GM23338 (cell line): ENCODE measurements around the gene PIK3AP1. TPM values are rescaled to one million over a fixed set of nuclear protein-coding genes. Genes with fewer than 3 reads are reported as not detected.
"Not testable (repeated sequence)": the region's sequence is repeated elsewhere in the genome, so short reads cannot be mapped to it uniquely, and the experiment has no call there.

Experiments used
- ATAC-seq: fragments of 200-7000 bp; cut with Tn5 transposase; 3 replicates; pipeline ENCODE4 v1.9.1; 2020
- DNase-seq: peaks from one replicate; pipeline ENCODE4 v3.0.0-alpha.2; 2015; ENCODE audit warnings: low spot score
- H2AFZ ChIP-seq: fragments of 200-600 bp; sonication (generic); 2 replicates; pipeline ENCODE4 v1.8.0; 2016; ENCODE audit warnings: antibody characterized with exemption, mild to moderate bottlenecking, moderate library complexity
- H3F3A ChIP-seq: fragments of 200-600 bp; sonication (generic); replicated peaks from 2 replicates; pipeline ENCODE4 v1.8.0; 2017; ENCODE audit warnings: antibody characterized with exemption, mixed run types, low read depth
- H3K27ac ChIP-seq: fragments of 200-600 bp; sonication (generic); 2 replicates; pipeline ENCODE4 v1.6.1; 2016; ENCODE audit warnings: low read depth
- H3K27me3 ChIP-seq: fragments of 200-600 bp; sonication (generic); 2 replicates; pipeline ENCODE4 v1.8.0; 2016; ENCODE audit warnings: mild to moderate bottlenecking, mixed run types, moderate library complexity; ENCODE audit not compliant: insufficient read depth
- H3K36me3 ChIP-seq: fragments of 200-600 bp; sonication (generic); 2 replicates; pipeline ENCODE4 v1.8.0; 2016; ENCODE audit warnings: mild to moderate bottlenecking; ENCODE audit not compliant: insufficient read depth
- H3K4me1 ChIP-seq: fragments of 200-600 bp; sonication (generic); 2 replicates; pipeline ENCODE4 v1.8.0; 2016; ENCODE audit warnings: mild to moderate bottlenecking, moderate library complexity; ENCODE audit not compliant: insufficient read depth
- H3K4me2 ChIP-seq: fragments of 200-600 bp; sonication (generic); 2 replicates; pipeline ENCODE4 v1.7.1; 2017; ENCODE audit warnings: mixed run types
- H3K4me3 ChIP-seq: fragments of 200-600 bp; sonication (generic); 2 replicates; pipeline ENCODE4 v1.6.1; 2016; ENCODE audit warnings: mixed run types
- H3K79me2 ChIP-seq: fragments of 200-600 bp; sonication (generic); replicated peaks from 2 replicates; pipeline ENCODE4 v1.8.0; 2017; ENCODE audit warnings: mild to moderate bottlenecking; ENCODE audit not compliant: insufficient read depth
- H3K9me2 ChIP-seq: fragments of 200-600 bp; sonication (generic); 2 replicates; pipeline ENCODE4 v1.8.0; 2017; ENCODE audit not compliant: insufficient read depth
- H4K20me1 ChIP-seq: fragments of 200-600 bp; sonication (generic); replicated peaks from 2 replicates; pipeline ENCODE4 v1.8.0; 2017; ENCODE audit warnings: mild to moderate bottlenecking; ENCODE audit not compliant: insufficient read depth
- H3K27ac Mint-ChIP-seq: 2 replicates; pipeline ENCODE4 v1.8.0; 2020; ENCODE audit warnings: inconsistent platforms, mild to moderate bottlenecking, moderate library complexity, mixed read lengths
- H3K27me3 Mint-ChIP-seq: 3 replicates; pipeline ENCODE4 v1.8.0; 2022; ENCODE audit warnings: low read depth, mild to moderate bottlenecking, moderate library complexity, mixed read lengths, inconsistent platforms; ENCODE audit not compliant: insufficient read depth, poor library complexity
- H3K36me3 Mint-ChIP-seq: 3 replicates; pipeline ENCODE4 v1.8.0; 2021; ENCODE audit warnings: low read depth, mild to moderate bottlenecking, inconsistent platforms, moderate library complexity, mixed read lengths
- H3K4me1 Mint-ChIP-seq: 3 replicates; pipeline ENCODE4 v1.8.0; 2020; ENCODE audit warnings: mild to moderate bottlenecking, inconsistent platforms, mixed read lengths
- H3K4me3 Mint-ChIP-seq: 3 replicates; pipeline ENCODE4 v1.8.0; 2021; ENCODE audit warnings: moderate library complexity, mild to moderate bottlenecking, inconsistent platforms, mixed read lengths
- H3K9me3 Mint-ChIP-seq: 3 replicates; pipeline ENCODE4 v1.8.0; 2020; ENCODE audit warnings: moderate library complexity, mild to moderate bottlenecking, inconsistent platforms, mixed read lengths
- CREB1 ChIP-seq: fragments of 250-450 bp; sonication (Bioruptor Pico); IDR thresholded peaks from 2 replicates; pipeline ENCODE4 v1.5.0; 2020; ENCODE audit warnings: low read depth, mild to moderate bottlenecking, moderate library complexity
- ETS1 ChIP-seq: IDR thresholded peaks from 2 replicates; pipeline ENCODE4 v1.6.1; 2016; ENCODE audit warnings: antibody characterized with exemption
- POLR2AphosphoS5 ChIP-seq: IDR thresholded peaks from 2 replicates; pipeline ENCODE4 v1.6.1; 2016; ENCODE audit warnings: antibody characterized with exemption, low read depth
- STAT1 ChIP-seq: IDR thresholded peaks from one replicate; pipeline ENCODE4 v1.6.1; 2016; ENCODE audit warnings: antibody characterized with exemption; ENCODE audit not compliant: unreplicated experiment
- ZNF114 ChIP-seq: fragments of 250-450 bp; sonication (Bioruptor Pico); IDR thresholded peaks from 2 replicates; pipeline ENCODE4 v1.5.0; 2020; ENCODE audit warnings: mild to moderate bottlenecking, moderate library complexity
- ZNF331 ChIP-seq: fragments of 250-450 bp; sonication (Bioruptor Pico); IDR thresholded peaks from 2 replicates; pipeline ENCODE4 v1.5.0; 2020; ENCODE audit warnings: low read depth, mild to moderate bottlenecking, moderate library complexity
- ZNF462 ChIP-seq: fragments of 250-450 bp; sonication (Bioruptor Pico); IDR thresholded peaks from 2 replicates; pipeline ENCODE4 v1.5.0; 2020; ENCODE audit warnings: mild to moderate bottlenecking, moderate library complexity
- polyA plus RNA-seq: library from polyadenylated mRNA; unstranded; fragments of >200 nt; fragmentation: Nextera tagmentation; extraction: Ambion mirVana; gene quantifications from 2 replicates; pipeline ENCODE4 v1.2.1, GENCODE V29; 2016
- small RNA-seq: library from RNA; depleted of rRNA; stranded (forward); fragments of <200 nt; gene quantifications from one replicate; pipeline ENCODE3, GENCODE V24; 2014; ENCODE audit warnings: low replicate concordance
- total RNA-seq: library from RNA; depleted of rRNA; stranded (reverse); fragments of >200 nt; shearing (Covaris generic); gene quantifications from 2 replicates; pipeline ENCODE4 v1.2.3, GENCODE V29; 2014; rRNA removed

The PIK3AP1 gene
- total and polyA plus RNA-seq, 2 experiments from 2014 or later = 0.65 to 2.3 TPM

GRCh38 chr10:96548589-96548988, 171.7 kb downstream of the PIK3AP1 start:
- no peak for TF ChIP-seq POLR2AphosphoS5
- no peak for TF ChIP-seq STAT1
- TF ChIP-seq ZNF114 (CRISPR knock-in tag) = no peak
- TF ChIP-seq ETS1 = no peak
- no peak for TF ChIP-seq ZNF462 (CRISPR knock-in tag)
- TF ChIP-seq ZNF331 (CRISPR knock-in tag) = no peak
- TF ChIP-seq CREB1 = no peak
- Histone ChIP-seq H3K36me3 (peaks cover 14% of the 10 kb centered on the region), H2AFZ (no peak overlapping the region), H3K4me1 (no peaks in the 10 kb centered on the region), H3K9me2 (no peaks in the 10 kb centered on the region), H3K4me2 (no peak overlapping the region), H4K20me1 (0 out of 2 replicates have a peak, but pooled peaks cover 4% of the 10 kb centered on the region), H3K27me3 (no peaks in the 10 kb centered on the region), H3K79me2 (no peaks in the 10 kb centered on the region), H3K27ac (no peak overlapping the region), H3F3A (no peaks in the 10 kb centered on the region), H3K4me3 (no peak overlapping the region)
- peaks cover 41% of the 10 kb centered on the region for H3K36me3 Mint-ChIP-seq
- ATAC-seq (no peak), DNase-seq (no peak)
- H3K4me1 Mint-ChIP-seq = no peaks in the 10 kb centered on the region
- no peak overlapping the region for H3K27ac Mint-ChIP-seq
- no peaks in the 10 kb centered on the region for H3K27me3 Mint-ChIP-seq
- no peak overlapping the region for H3K4me3 Mint-ChIP-seq
- H3K9me3 Mint-ChIP-seq = no peaks in the 10 kb centered on the region

- H3K4me2 ChIP-seq, H3K27me3 ChIP-seq, H3K27ac ChIP-seq, H3K27me3 Mint-ChIP-seq, H3K79me2 ChIP-seq, H3K27ac Mint-ChIP-seq, H2AFZ ChIP-seq, H3F3A ChIP-seq, H4K20me1 ChIP-seq, H3K9me3 Mint-ChIP-seq, H3K4me1 Mint-ChIP-seq, H3K4me1 ChIP-seq, H3K4me3 ChIP-seq, H3K4me3 Mint-ChIP-seq, ATAC-seq, DNase-seq, H3K9me2 ChIP-seq: not testable (repeated sequence)
- peaks cover 19% of the 10 kb centered on the region for H3K36me3 ChIP-seq
- peaks cover 50% of the 10 kb centered on the region for H3K36me3 Mint-ChIP-seq
Observed at GRCh38 chr10:96545558-96545957, 174.8 kb downstream of the PIK3AP1 start.

Small RNA genes lying within 50 kb of the gene (small RNA-seq; reads per million reads assigned to genes)
- gene RNA5SP324 = not detected
- gene RNU6-1274P = not detected

Other genes with a start within 250 kb of the PIK3AP1 start
- gene TLL2, start 206.6 kb downstream of the PIK3AP1 start, total RNA-seq = 1.4 and 2.6 TPM in 2 replicates
- gene TLL2, start 206.6 kb downstream of the PIK3AP1 start, polyA plus RNA-seq = 2.8 and 3.0 TPM in 2 replicates
- gene TM9SF3, start 133.5 kb downstream of the PIK3AP1 start, total RNA-seq = 72.5 and 82.7 TPM in 2 replicates
- 32.6 and 37.3 TPM in 2 replicates for gene TM9SF3, start 133.5 kb downstream of the PIK3AP1 start, polyA plus RNA-seq
- gene LCOR, start 111.8 kb upstream of the PIK3AP1 start, total RNA-seq = 14.9 and 18.6 TPM in 2 replicates
- gene LCOR, start 111.8 kb upstream of the PIK3AP1 start, polyA plus RNA-seq = 6.5 and 6.9 TPM in 2 replicates